Measurements from ENCODE around the gene VASH2.

- TF ChIP-seq CTCF (IDR thresholded peaks at IDR 0.05; ENCODE audit: insufficient read depth, low read length, poor library complexity, severe bottlenecking) (no peak), EZH2phosphoT487 (conservative IDR thresholded peaks at IDR 0.05; ENCODE audit: low read length) (no peak)
These were observed 31.4 kb downstream of the VASH2 start for GRCh38 chr1:212981571-212982328.
